SKM-1 (cell line): ENCODE measurements around the gene CNTNAP2.
"Not testable (repeated sequence)": the region's sequence is repeated elsewhere in the genome, so short reads cannot be mapped to it uniquely, and the experiment has no call there.

Experiments used
- DNase-seq: peaks from one replicate; lab custom pipeline; 2025; ENCODE audit not compliant: unreplicated experiment; lab: John Stamatoyannopoulos, UW

Gene CNTNAP2

GRCh38 chr7:148042935-148043631 lies 1926.5 kb downstream of the CNTNAP2 start:
- DNase-seq: no peak

GRCh38 chr7:148044173-148044572 lies 1927.6 kb downstream of the CNTNAP2 start:
- DNase-seq: no peak

DNA sequence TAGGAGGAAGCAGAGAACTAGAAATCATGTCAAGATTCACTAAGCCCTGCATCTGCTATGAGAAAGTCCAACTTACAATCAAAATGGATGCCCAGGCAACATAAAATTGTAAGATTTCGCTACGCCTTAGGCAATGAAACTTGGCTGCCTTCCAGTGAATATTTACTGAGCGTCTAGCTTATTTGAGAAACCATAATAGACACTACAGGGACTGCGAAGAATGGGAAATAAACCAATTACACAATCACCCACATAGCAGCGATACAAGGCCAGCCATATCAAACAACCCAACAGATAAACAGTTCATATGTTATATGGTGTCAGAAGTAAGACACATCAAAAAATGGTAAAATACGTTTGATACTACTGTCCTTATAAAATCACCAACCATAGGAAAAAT lies 1928.9 kb downstream of the CNTNAP2 start:
- DNase-seq: no peak

- DNase-seq: no peak
Observed at GRCh38 chr7:148049068-148049467, 1932.5 kb downstream of the CNTNAP2 start.

DNA sequence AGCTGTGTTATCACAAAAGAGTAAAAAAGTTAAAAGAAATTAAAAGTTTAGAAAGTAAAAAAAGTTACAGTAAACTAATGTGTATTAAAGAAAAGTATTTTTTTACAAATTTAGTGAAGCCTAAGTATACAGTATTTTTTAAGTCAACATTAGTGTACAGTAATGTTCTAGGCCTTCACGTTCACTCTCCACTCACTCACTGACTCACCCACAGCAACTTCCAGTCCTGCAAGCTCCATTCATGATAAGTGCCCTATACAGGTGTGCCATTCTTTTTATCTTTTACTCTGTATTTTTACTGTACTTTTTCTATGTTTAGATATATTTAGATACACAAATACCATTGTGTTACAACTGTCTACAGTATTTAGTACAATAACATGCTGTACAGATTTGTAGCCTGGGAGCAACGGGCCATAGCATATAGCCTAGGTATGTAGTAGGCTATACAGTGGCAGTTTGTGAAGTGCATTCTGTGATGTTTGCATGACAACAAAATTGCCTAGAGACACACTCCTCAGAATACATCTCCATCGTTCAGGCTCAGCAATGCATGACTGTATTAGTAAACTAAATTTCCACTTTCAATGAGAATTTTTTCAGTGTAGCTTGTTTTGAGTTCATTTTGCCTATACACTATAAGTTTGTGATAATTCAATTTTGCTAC lies 1934.0 kb downstream of the CNTNAP2 start:
- DNase-seq: no peak

DNA sequence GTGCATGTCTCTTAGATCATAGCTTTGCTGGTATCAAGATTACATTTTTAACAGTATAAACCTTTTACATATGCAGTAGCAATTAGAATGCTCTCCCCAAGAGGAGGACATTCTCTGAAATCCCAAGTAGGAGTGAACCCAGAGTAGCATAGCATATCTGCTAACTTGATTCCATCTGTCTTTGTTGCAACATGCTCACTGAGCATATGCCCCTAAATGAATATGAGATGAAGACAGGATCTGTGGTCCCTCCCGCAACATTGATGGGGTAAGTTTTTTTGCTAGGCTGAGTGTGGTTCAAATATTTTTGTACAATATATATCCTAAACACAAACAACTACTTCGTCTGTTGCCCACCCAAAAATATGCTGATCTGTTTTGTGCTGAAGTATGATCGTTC lies 1939.8 kb downstream of the CNTNAP2 start:
- DNase-seq: no peak

DNA sequence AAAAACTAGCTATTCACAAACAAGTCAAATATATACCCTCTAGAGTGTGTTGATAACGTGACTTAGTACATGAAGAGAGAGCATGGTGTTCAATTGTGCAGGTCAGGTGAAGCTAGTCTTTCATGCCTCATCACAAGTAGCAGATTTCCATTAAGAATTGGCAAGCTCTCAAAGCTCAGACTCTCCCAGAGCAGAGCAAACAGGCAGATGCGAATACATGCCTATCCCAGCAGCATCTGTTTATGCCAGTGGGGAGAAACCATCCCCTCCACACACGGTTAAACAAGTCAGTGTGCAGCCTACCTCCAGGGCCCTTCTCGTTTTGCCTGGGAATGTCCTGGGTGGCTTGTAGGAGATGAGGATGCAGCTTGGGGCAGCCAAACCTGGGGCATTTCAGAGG lies 1941.5 kb downstream of the CNTNAP2 start:
- DNase-seq: no peak

DNA sequence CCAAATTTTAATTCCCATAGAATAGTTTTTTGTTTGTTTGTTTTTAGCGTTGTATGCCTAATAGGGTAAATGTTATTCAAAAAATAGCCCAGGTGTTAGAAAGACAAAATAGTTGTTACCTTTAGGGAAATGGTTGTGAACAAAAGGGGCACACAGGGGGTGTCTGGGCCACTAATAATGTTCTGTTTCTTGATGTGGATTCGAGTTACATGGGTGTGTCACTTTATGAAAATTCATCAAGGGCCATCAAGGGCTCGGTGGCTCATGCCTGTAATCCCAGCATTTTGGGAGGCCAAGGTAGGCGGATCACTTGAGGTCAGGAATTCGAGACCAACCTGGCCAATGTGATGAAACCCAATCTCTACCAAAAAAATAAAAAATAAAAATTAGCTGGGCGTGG lies 1942.2 kb downstream of the CNTNAP2 start:
- no peak for DNase-seq

- DNase-seq: no peak
Observed at GRCh38 chr7:148060724-148061123, 1944.1 kb downstream of the CNTNAP2 start.

DNA sequence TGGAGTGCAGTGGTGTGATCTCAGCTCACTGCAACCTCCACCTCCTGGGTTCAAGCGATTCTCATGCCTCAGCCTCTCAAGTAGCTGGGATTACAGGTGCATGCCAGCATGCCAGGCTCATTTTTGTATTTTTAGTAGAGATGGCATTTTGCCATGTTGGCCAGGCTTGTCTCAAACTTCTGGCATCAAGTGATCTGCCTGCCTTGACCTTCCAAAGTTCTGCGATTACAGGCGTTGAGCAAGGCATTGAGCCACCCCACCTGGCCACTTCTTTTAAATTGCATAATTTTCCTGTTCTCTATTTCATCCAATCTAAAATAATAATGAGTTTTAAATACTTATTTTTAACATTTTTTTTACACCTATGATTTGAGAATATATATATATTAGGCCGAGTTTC lies 1961.5 kb downstream of the CNTNAP2 start:
- not testable (repeated sequence) for DNase-seq

GRCh38 chr7:148079206-148080080 lies 1962.8 kb downstream of the CNTNAP2 start:
- no peak for DNase-seq

DNA sequence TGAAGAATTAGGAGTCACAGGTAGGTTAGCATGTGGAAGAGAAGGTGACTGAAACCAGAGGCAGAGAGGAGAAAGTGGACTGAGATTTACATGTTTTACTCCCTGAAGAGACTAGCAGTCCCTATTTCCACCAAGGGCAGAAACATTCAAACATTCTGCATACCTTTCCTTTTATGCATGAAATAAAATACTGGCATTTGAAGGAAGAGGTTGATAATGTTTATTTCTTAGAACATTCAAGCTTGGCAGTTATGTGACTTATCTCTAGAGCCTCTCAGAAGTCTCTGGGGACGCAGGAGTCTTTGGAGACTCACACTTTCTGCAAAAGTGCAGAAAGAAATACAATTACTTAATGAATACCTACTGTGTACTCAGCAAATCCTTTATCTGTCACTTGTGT lies 1966.8 kb downstream of the CNTNAP2 start:
- DNase-seq: no peak

- DNase-seq: peak; percentile 24
Observed at GRCh38 chr7:148084138-148084537, 1967.5 kb downstream of the CNTNAP2 start.

DNA sequence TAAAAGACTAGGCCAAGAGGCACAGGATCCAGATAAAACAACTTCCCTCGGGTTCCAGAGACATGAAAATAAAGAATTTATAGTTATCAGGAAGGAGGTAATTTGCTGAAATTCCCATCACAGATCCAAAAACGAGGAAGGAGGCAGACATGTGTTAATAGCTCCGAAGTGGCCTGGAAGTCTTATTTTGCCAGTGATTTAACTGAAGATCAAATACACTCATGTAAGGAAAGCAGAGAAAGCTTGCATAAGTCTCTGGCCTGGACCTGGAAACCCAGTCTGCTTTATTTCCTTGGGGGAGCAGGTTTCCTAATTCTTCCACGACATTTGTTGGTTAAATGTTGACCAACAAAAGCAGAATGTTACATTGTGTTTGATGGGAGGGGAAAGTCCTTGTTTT lies 1975.3 kb downstream of the CNTNAP2 start:
- DNase-seq: no peak

GRCh38 chr7:148093375-148094166 lies 1977.0 kb downstream of the CNTNAP2 start:
- DNase-seq: no peak

GRCh38 chr7:148095066-148095465 lies 1978.5 kb downstream of the CNTNAP2 start:
- no peak for DNase-seq

DNA sequence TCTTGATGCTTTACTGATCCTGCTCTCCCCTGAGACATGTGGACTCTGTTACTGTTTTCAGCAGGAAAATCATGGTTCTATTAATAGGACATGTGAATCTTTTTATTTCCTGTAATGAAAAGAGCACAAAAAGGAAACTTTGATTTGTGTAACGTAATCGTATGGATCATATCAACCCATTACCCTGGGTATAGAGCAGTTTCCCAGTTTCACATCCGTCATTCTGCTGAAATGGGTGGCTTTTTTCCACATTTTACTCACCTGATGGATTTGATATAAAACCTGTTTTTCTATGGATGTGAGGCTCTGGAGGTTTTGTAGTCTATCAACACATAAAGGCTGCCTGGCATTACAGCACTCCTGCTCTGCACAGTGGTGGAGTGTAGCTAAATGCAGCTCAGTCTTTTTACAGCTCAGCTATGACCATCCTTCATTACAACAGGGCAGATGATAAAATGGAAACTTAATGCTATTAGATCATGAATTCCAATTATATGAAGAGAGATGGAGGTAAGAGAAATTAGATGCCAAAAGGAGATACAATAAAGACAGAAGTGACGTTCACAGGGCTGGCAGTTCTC lies 1987.6 kb downstream of the CNTNAP2 start:
- DNase-seq: no peak

- DNase-seq: no peak
Observed at GRCh38 chr7:148104924-148105323, 1988.3 kb downstream of the CNTNAP2 start.

DNA sequence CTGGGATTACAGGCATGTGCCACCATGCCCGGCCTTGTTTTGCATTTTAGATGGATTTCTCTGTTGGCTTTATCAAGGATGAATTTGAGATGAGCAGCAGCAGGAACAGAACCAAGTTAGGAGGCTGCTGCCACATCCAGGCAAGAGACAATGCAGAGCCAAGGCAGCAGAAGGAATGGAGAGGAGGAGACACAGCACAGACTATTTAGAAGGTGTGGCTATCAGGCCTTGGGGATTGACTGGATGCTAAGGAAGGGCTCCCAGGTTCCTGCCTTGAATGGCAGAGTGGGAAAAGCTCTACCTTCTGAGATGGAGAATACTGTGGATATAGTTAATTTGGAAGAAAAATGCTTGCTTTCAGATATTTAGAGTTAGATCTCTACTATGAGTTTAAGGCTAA lies 1989.3 kb downstream of the CNTNAP2 start:
- DNase-seq: no peak

DNA sequence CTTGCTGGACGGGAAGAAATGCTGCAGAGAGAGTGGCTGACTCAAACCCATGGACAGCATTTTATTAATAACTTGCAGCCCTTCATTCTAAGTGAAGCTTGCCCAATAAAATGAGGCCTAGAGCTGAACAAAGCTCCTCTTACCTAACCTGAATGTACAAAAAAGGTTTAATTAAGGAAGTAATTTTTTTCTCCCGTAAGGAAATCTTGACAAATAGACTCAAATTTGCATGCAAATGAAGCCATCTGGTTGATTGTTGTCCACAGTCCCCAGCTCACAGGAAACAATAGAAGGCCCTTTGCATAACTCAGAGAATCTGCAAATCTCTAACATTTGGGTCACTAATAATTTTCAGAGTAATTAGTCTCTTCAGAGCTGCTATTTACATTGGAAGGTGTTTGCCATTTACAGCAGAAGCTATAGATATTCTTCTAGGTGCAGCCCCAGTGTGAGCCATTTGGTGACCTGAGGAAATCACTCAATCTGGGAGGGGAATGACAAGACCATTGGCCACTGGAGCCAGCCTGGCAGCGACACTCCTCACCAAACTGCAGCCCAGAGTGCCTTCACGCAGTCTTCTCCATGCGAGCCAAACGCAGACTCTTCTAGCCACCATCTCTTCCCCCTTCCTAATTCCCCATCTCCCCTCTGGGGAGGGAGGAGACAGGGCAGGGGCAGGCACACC lies 1991.0 kb downstream of the CNTNAP2 start:
- DNase-seq: no peak
